SK-N-SH treated with all-trans-retinoic acid at 6 μM for 48 hours (cell line): ENCODE results near the gene GMPR2.

Source experiments
- ATAC-seq: fragments of 200-7000 bp; cut with Tn5 transposase; 3 replicates; pipeline ENCODE4 v1.9.1; 2020; ENCODE audit warnings: mild to moderate bottlenecking, moderate library complexity
- ARNTL ChIP-seq: fragments of 450-650 bp; formaldehyde crosslinking; IDR thresholded peaks from 2 replicates; pipeline ENCODE4 v1.5.0; 2020; ENCODE audit warnings: low read depth, mild to moderate bottlenecking, moderate library complexity, borderline replicate concordance
- BACH2 ChIP-seq: fragments of 250-450 bp; sonication (Bioruptor Pico); IDR thresholded peaks from 2 replicates; pipeline ENCODE4 v1.9.0; 2021; ENCODE audit warnings: mild to moderate bottlenecking, borderline replicate concordance
- CSDC2 ChIP-seq: fragments of 250-450 bp; sonication (Bioruptor Pico); IDR thresholded peaks from 2 replicates; pipeline ENCODE4 v1.5.0; 2020; ENCODE audit warnings: mild to moderate bottlenecking, moderate library complexity
- CSRNP3 ChIP-seq: fragments of 250-450 bp; sonication (Bioruptor Pico); IDR thresholded peaks from 2 replicates; pipeline ENCODE4 v1.5.1; 2021; ENCODE audit warnings: mild to moderate bottlenecking, moderate library complexity
- GLIS3 ChIP-seq: fragments of 250-450 bp; sonication (Bioruptor Pico); IDR thresholded peaks from 2 replicates; pipeline ENCODE4 v1.5.0; 2020; ENCODE audit warnings: mild to moderate bottlenecking, moderate library complexity
- ISL1 ChIP-seq: fragments of 250-450 bp; sonication (Bioruptor Pico); IDR thresholded peaks from 2 replicates; pipeline ENCODE4 v2.1.2; 2022; ENCODE audit warnings: mild to moderate bottlenecking, moderate library complexity
- OSR1 ChIP-seq: fragments of 250-450 bp; sonication (Bioruptor Pico); IDR thresholded peaks from 2 replicates; pipeline ENCODE4 v1.8.0; 2022; ENCODE audit warnings: moderate library complexity, mild to moderate bottlenecking, inconsistent platforms
- PATZ1 ChIP-seq: fragments of 250-450 bp; sonication (Bioruptor Pico); IDR thresholded peaks from 2 replicates; pipeline ENCODE4 v1.8.0; 2020; ENCODE audit warnings: mild to moderate bottlenecking, moderate library complexity, borderline replicate concordance
- POU6F1 ChIP-seq: fragments of 250-450 bp; sonication (Bioruptor Pico); IDR thresholded peaks from 2 replicates; pipeline ENCODE4 v1.8.0; 2021; ENCODE audit warnings: low read depth, mild to moderate bottlenecking, moderate library complexity, borderline replicate concordance
- RARB ChIP-seq: fragments of 250-450 bp; sonication (Bioruptor Pico); IDR thresholded peaks from 2 replicates; pipeline ENCODE4 v1.8.0; 2021; ENCODE audit warnings: mild to moderate bottlenecking, moderate library complexity
- SNAI2 ChIP-seq: fragments of 250-450 bp; sonication (Bioruptor Pico); IDR thresholded peaks from 2 replicates; pipeline ENCODE4 v1.5.0; 2020; ENCODE audit warnings: mild to moderate bottlenecking, moderate library complexity
- TCF4 ChIP-seq: fragments of 250-450 bp; sonication (Bioruptor Pico); IDR thresholded peaks from 2 replicates; pipeline ENCODE4 v1.8.0; 2021; ENCODE audit warnings: mild to moderate bottlenecking, moderate library complexity, borderline replicate concordance
- TOX ChIP-seq: fragments of 250-450 bp; sonication (Bioruptor Pico); IDR thresholded peaks from 2 replicates; pipeline ENCODE4 v1.8.0; 2021; ENCODE audit warnings: mild to moderate bottlenecking, moderate library complexity, borderline replicate concordance
- TSHZ2 ChIP-seq: fragments of 250-450 bp; sonication (Bioruptor Pico); IDR thresholded peaks from 2 replicates; pipeline ENCODE4 v1.5.0; 2020; ENCODE audit warnings: mild to moderate bottlenecking, moderate library complexity
- ZFP3 ChIP-seq: fragments of 250-450 bp; sonication (Bioruptor Pico); IDR thresholded peaks from 2 replicates; pipeline ENCODE4 v1.5.0; 2020; ENCODE audit warnings: mild to moderate bottlenecking, moderate library complexity
- ZFP30 ChIP-seq: fragments of 450-650 bp; formaldehyde crosslinking; IDR thresholded peaks from 2 replicates; pipeline ENCODE4 v1.5.0; 2022; ENCODE audit warnings: mild to moderate bottlenecking, moderate library complexity
- ZNF565 ChIP-seq: fragments of 450-650 bp; formaldehyde crosslinking; conservative IDR thresholded peaks from 2 replicates; pipeline ENCODE4 v1.5.0; 2020; ENCODE audit warnings: low read depth, mild to moderate bottlenecking, moderate library complexity
- ZNF70 ChIP-seq: fragments of 450-650 bp; formaldehyde crosslinking; IDR thresholded peaks from 2 replicates; pipeline ENCODE4 v1.5.0; 2020; ENCODE audit warnings: mild to moderate bottlenecking, moderate library complexity
- ZNF8 ChIP-seq: fragments of 450-650 bp; formaldehyde crosslinking; IDR thresholded peaks from 2 replicates; pipeline ENCODE4 v1.5.0; 2020; ENCODE audit warnings: mild to moderate bottlenecking, moderate library complexity

Gene GMPR2

GRCh38 chr14:24268225-24268624, 35.5 kb downstream of the GMPR2 start:
- TF ChIP-seq CSRNP3 (CRISPR knock-in tag) (no peak), BACH2 (CRISPR knock-in tag) (no peak), OSR1 (CRISPR knock-in tag) (no peak), CSDC2 (CRISPR knock-in tag) (no peak), SNAI2 (CRISPR knock-in tag) (no peak)

GRCh38 chr14:24269368-24269767, 36.6 kb downstream of the GMPR2 start:
- no peak for TF ChIP-seq TCF4 (CRISPR knock-in tag)
- no peak for ATAC-seq

More at GRCh38 chr14:24268225-24268624, 35.5 kb downstream of the GMPR2 start:
- no peak for ATAC-seq

GRCh38 chr14:24269910-24270536, 37.3 kb downstream of the GMPR2 start:
- TF ChIP-seq SNAI2 (CRISPR knock-in tag) = no peak
- TF ChIP-seq ZNF70 (CRISPR knock-in tag) = no peak
- TF ChIP-seq TOX (CRISPR knock-in tag) = no peak
- ATAC-seq = no peak

GRCh38 chr14:24270537-24271133, 37.9 kb downstream of the GMPR2 start:
- peak; percentile 54 for ATAC-seq
- TF ChIP-seq TSHZ2 = 0 out of 2 replicates have a peak, but pooled peaks have one; percentile 10
- TF ChIP-seq ISL1 (CRISPR knock-in tag) = no peak
- TF ChIP-seq, all 23 proteins: peak for 1

- TF ChIP-seq TSHZ2 = 0 out of 2 replicates have a peak, but pooled peaks have one; percentile 3
- TF ChIP-seq ARNTL (CRISPR knock-in tag) = no peak
- 0 out of 2 replicates have a peak, but pooled peaks have one; percentile 34 for TF ChIP-seq ZFP3 (CRISPR knock-in tag)
- TF ChIP-seq ZFP30 (CRISPR knock-in tag) = no peak
- no peak for TF ChIP-seq ZNF8 (CRISPR knock-in tag)
- TF ChIP-seq ZNF70 (CRISPR knock-in tag) = no peak
- peak; percentile 99 for ATAC-seq
Measured at GRCh38 chr14:24271134-24271833, 38.6 kb downstream of the GMPR2 start, which contains the start of gene RABGGTA. RABGGTA (minus strand) TSS chr14:24271597; CDS start chr14:24271115, 482 bp downstream.

- ATAC-seq = no peak
- TF ChIP-seq ZNF8 (CRISPR knock-in tag) (no peak), PATZ1 (no peak), ZFP30 (CRISPR knock-in tag) (no peak), RARB (CRISPR knock-in tag) (no peak), ZNF565 (CRISPR knock-in tag) (no peak), GLIS3 (no peak), POU6F1 (CRISPR knock-in tag) (no peak)
Measured at GRCh38 chr14:24271834-24272263, 39.1 kb downstream of the GMPR2 start.
